GM19351 (cell line): Measurements from ENCODE around the gene ABCB4.

ENCODE experiments used
- ATAC-seq: cut with Tn5 transposase; IDR thresholded peaks from one replicate; pipeline ENCODE4 v1.9.1; 2021; ENCODE audit warnings: mild to moderate bottlenecking, moderate library complexity; ENCODE audit not compliant: unreplicated experiment

Gene ABCB4

DNA sequence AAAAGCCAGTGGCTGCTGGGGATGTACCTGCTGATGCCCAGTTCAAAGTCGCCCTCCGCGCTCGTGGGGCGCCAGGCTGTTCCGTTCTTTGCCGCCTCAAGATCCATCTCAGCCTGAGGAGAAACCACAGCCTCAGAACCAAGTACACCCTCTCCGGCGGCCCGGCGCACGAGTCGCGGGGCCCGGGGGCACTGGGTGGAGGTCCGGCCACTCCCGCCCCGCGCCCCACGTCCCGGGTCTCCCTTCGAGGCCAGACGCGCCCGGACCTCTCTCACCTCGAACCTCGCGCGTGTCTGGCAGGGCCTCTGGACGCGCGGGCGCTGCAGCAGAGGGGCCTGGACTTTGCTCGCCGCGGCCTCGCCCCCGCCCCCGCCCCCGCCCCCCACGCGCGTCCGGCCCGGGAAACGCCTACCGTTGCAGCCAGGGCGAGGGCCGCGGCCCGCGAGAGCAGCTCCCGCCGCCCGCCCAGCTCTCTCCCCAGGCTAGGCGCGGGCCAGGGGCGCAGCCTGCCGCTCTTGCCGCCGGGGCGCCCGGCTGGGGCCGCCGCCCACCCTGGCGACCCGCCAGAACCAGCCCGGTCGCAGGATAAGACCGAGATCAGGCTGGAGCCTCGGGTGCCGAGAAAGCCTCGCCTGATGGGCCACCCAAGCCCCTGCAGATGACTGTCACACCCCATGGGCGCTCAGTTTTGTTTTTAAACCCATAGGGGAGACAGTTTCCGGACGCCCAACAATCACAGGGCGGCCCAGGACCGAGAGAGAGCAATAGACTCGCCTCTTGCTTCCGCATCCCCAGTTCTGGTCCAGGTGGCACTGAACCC is at the start of gene ABCB4:
Gene ABCB4, minus strand, starts transcription at position 322 of the 820 bp plus-strand sequence. Its CDS starts 215 bp downstream, at position 107.
- peak; percentile 14 for ATAC-seq

DNA sequence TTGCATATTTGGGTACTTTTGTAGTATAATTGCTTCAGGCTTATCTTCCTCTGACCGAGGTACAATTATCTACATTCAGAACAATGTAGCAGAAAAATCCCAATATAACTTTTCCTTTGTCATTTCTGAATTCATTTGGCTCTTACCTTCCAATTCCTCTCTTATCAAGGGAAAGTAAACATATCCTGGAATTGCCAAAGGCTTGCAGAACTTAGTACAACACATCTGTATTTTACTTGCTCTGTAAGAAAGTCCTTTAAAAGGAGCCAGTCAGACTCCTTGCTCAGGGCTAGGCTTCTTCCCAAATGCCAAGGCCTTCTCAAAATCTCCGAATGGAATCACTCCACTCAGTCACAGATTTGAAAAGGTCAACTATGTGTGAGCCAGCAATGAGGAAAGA is 43.3 kb upstream of the ABCB4 start:
- ATAC-seq: no peak

DNA sequence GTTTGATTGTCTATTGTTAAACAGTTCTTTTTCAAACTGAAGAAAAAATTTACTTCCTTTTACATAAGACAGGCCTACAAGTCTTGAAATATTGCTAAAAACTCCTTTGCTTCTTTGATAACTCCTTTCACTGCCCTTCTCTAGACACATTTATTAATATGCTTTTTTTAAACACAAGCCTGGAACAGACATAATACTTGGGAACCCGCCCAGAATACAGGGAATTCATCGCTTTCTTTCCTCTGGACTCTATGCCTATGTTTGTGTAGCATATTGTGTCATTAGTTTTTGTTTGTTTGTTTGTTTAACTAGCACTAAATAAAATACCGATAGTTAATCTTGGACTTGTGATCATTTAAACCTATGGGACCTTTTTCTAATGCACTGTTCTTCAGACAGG is 42.4 kb upstream of the ABCB4 start:
- no peak for ATAC-seq

DNA sequence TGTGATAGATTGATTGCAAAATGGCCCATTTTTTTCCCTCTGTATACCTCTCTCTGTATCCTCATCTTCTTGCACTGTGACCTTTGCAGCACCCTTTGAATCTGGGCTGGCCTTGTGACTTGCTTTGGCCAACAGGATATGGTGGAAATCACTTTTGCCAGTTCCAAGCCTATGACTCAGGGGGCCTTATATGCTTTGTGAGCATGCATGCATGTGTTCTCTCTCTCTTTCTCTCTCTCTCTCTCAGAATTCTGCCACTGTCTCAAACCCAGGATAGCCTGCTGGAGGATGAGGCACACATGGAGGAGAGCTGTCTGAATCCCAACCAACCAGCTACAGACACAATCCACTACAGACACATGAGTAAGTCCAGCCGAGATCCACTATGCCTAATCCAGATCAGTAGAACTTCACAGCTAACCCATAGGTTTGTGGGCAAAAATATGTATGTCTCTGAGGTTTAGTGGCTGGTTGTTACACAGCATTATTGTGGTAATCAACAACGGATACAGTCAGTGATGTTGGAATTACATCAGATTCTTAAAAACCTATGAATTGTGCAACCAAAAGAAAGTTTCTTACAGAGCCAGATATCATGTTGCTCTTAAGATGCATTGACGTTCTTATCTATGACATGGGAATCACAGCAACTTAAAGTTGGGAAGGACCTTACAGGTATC is 41.8 kb upstream of the ABCB4 start:
- ATAC-seq: no peak

DNA sequence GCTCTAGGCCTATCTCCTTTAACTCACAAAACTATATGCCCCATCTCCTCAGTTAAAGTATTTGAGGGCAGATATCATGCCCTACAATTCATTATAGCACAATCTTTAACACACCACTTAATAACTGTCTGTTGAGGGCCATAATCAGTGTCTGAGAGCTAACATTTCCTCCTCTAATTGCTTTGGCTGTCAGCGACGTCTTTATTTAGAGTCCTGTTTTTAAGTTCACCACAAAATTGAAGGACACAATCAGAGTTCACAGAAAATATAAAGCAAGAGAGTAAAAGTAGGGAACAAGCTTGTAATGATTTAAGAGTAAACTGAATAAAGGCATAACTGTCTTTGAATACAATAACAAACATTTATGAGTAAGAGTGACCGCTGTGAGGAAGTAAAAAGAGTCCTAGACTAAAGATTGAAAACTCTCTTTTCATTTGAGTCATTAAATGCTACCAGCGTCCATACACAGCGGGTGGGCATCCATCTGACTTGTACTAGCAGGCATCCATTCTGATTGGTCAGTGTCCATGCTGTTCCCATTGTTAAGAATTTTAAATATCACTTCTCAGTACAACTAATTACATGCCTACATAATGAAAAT is 38.4 kb upstream of the ABCB4 start:
- no peak for ATAC-seq

DNA sequence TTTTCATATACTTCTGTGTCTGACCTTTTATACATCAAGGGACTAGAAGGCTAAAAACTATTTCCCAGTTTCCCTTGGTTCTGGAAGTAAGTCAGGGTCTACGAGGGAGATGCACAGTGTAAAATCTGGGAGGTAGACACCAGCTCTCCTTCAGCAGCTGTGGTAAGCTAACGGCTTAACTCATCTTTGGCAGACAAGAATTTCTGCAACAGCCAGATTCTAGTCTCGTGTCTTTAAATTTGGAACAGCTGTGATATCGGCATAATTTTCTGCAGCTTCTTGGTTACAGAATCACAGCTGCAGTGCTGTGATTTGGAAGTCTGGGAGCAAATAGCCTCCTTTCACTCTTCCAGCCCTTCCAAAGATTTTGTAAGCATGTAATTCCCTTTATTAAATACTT is 37.4 kb upstream of the ABCB4 start:
- ATAC-seq: no peak

DNA sequence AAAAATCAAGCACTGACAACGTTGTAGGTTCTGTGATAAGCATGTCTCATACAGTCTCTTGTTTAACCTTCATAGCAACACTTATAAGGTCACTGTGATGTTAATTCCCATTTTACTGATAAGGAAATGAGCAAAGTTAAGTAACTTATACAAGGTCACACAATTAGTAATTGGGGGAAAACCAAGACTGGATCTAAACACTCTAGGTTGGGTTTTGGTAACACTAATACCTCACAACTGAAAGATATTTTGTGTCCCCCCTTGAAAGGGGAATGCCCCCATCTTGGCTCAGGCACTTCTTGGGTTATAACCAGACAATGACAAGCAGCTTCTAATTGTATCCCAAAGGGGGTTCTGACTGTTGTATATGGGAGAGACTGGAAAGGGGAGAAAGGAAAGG is 36.0 kb upstream of the ABCB4 start:
- ATAC-seq: no peak

DNA sequence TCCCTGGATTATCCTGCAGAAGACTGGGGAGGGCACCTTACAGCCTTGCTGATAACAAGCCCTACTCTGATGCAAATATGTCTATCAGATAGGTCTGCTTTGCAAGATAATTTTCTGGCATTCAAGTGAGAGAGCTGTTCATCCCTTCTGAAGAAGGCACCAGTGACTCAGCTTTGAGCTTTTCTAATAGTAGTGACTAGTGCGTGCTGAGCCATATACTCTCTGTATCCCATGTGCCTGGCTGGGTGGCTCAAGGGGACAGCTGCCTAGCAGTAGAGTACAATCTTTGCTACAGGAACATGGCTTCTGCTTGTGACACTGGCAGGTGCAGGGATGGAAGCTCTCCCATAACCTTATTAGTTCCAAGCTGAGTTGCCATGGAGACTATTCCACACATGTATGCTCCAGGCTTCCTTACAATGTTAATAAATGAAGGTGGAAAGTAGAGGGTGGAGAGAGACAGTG is 35.0 kb upstream of the ABCB4 start:
- ATAC-seq: no peak

DNA sequence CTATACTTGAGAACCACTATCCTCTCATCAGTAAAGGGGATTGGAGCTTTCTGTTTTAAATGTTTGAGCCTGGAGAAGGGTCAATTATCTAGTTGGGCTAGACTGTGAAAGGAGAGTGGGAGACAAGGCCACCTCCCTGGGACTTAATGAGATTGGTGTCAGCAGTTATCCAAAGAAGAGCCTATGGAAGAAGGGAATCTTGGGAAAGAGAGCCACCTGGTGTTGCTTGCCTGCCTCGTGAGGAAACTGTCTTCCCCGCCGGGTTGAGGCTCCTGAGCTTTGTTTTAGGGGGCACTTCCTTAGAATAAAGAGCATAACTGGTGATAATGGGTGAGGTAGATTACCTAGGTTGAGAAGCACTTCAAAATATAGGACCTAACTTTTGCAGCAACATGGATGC is 32.0 kb upstream of the ABCB4 start:
- ATAC-seq: no peak

DNA sequence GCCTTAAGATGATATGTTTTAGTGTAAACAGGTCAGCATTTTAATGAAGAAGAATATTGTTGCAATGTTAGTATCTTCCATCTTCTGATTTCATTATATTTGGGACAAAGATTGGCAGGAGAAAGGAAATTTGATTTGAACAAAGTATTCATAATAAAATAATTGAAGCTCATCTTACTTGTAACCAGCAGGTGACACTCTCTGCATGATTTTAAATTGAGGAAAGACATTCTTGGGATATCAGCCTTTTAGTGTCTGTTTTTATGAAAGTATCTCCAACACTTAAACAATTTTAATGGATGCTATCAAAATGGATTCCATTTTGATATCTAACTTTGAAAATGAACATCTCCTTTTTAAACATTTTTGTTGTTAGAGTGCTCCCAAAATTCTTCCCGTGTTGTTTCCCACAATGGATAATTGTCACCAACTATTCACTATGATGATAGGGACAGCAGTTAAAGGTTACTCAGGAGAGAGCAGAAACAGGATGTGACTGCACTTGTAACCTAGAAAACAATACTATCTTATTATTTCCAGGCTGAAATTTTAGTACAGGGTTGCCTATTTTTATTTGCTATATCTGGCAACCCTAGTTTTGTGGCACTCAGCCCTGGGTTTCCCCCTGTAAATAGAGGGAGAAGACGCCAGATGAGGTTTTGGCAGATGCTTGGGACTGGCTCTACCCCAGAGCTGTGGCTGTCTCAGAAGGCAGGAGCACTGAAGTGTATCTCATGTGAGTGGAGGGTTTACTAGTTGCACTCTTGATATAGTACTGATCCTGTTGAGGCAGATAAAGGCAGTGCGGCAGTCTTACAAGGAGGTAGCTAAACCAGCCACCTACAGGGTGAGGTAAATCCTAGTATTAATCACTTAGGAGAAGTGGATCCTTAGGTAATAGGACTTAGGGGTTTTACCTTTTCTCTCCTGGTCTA is 31.0 kb upstream of the ABCB4 start:
- ATAC-seq: no peak

DNA sequence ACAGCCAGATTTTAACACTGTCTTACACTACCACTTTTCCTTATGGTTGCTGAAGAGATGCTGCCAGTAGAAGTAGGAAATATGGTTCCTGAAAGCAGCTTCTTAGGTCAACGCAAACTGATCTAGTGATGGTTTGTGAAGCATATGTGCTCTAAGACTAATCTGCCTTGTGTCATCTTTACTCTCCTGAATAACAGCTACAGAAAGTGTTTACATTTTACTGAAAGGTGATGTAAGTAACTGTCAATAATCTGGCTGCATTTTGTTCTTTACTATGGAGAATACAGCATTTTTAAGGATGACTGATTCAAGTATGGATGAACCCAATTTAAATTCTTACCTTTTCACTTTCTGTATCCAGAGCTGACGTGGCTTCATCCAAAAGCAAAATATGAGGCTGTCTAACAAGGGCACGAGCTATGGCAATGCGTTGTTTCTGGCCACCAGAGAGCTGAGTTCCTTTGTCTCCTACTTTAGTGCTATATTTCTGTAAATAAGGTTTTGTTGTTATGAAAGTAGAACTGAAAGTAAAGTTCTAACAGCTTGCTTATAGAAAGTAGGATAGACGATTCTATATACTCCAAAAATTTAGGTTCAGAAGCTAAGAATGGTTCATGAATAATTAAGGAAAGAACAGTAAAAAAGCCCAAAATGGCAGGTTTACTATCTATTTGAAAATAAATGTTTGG is 30.2 kb upstream of the ABCB4 start:
- ATAC-seq: peak; percentile 37

DNA sequence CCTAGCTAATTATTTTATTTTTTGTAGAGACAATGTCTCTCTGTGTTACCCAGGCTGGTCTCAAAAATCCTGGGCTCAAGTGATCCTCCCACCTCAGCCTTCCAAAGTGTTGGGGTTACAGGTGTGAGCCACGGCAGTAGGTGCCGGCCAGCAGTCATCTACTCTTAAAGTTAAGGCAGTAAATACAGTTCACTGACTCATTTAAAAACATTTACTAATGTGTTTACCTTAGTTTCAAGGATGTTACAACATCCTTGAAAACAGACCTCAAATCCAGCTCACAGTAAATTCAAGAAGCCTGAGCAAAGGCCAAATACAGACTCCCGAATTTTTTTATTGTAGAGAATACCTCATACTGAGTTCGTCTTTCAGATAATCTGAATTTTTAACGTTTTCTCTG is 29.6 kb upstream of the ABCB4 start:
- ATAC-seq: no peak

DNA sequence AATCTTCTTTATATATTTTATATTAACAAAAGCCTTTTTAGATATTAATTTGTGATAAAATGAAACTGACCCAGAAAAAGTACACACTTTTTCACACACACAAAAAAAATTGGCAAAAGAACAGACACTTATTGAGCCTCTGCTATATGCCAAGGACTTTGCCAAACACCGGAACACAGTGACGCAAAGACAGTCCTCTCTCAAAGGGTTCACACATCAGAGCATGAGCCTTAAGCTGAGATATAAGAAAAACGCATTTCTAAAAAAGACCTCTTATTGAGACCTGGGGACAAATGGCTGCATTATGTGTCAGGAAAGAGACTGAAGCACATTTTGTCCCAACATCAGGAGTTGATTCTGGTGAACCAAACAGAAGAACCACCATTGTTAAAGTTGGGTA is 24.0 kb upstream of the ABCB4 start:
- ATAC-seq: no peak

DNA sequence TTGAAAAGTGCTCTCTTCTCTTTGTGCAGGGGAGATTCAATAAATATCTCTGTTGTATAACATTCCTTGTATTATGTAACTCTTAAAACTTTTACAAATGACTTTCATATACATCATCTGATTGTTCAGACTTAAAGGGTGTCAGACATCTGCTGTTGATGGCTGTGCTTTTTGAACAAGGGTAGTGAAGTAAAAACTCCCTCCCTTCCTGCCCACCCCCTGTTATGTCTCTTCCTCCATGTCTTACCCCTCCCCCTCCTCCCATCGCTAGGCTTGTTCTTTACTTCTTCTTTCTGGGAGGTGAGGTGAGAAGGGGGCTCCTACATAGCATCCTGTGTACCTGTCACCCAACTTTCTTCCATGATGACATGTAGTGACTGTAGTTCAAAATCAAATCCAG is 23.4 kb upstream of the ABCB4 start:
- no peak for ATAC-seq

DNA sequence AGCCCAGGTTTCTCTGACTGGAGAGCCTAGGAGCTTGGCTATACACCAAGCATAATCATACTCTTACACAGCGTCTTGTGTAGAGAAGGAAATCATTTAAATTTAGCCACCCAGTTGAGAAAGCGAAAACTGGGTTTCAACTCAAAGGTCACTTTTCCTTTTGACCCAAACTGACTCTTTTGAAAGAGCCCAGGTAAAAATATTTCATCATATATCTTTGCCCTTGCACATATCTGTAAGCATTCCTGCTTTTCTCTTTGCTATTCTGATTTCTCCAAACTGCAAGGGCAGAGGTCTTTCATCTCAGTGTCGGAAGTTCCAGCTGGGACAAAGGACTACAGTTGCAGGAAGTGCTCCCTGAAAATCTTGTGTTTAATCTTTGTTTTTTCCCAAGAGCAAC is 22.0 kb upstream of the ABCB4 start:
- ATAC-seq: no peak

DNA sequence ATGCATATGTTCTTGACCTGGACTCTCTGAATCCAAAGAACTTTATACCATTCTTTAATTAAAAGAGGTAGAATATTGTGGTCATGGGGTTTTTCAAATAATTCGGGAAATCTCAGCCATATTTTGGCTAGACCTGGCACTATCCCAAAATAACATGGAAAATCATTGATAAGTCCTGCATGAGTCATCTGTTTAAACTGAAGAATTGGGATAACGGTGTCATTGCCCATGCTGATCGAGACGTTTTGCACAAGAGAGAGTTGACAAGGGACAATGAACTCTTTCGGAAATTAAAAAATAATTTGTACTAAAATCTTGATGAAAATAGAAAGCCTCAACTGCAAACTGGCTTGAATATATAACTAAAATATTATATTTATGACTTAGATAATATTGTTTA is 19.9 kb upstream of the ABCB4 start:
- no peak for ATAC-seq

DNA sequence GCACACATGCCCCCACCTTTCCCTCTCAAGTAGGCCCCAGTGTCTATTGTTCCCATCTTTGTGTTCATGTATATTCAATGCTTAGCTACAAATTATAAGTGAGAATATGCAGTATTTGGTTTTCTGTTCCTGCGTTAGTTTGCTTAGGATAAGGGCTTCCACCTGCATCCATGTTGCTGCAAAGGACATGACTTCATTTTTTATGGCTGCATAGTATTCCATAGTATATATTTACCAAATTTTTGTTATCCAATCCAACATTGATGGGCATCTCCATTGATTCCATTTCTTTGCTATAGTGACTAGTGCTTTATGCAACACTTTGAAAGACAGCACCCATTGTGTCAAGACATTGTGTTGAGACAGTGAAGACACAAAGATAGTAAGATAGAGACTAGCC is 19.0 kb upstream of the ABCB4 start:
- no peak for ATAC-seq

DNA sequence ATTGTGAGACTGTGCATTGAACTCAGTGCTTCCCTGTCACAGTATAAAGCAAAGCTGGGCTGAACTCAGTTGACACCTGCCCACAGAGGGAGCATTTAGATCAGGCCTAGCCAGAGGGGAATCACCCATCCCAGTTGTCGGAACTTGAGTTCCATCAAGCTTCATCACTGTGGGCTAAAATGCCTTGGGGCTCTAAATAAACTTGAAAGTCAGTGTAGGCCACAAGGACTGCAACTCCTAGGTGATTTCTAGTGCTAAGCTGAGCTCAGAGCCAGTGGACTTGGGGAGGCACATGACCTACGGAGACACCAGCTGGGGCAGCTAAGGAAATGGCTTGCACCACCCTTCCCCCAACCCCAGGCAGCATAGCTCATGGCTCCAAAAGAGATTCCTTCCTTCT is 7.7 kb upstream of the ABCB4 start:
- ATAC-seq: no peak

DNA sequence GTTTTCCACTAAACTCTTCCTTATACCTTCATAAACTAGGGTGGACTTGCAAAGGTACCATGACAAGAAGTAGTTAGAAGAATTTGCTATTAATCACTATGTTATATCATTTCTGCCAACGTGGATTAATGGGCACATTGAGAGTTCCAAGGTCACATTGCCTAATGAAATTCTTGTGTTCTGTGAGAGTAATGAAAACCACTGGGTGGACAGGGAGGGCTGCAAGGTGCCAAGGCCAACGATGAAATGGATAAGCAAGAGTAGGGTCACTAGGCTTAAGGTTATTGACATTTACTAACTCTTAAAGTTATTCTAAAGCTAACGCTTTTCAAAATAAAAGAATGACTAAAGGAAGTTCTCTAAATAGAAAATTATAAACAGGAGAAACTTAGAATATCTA is 6.6 kb upstream of the ABCB4 start:
- no peak for ATAC-seq

DNA sequence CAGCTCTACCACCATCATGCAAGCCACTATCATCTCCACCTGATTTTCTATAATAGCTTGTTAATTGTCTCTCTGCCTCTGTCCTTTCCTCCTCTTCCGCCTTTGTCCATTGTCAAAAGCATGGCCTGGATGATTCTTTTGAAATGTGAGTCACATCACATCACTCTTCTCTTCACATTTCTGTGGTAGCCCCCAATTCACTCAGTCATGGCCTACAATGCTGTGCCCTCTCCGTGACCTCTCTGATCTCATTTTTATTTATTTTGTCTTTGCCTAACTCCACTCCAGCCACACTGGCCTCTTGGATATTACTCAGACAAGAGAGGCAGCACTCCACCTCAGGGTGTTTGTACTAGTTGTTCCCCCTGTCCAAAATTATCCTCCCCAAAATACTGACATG is 4.9 kb upstream of the ABCB4 start:
- no peak for ATAC-seq
